ENCODE results near the gene KCNJ14.

- TF ChIP-seq EZH2 (IDR thresholded peaks at IDR 0.05; ENCODE audit: borderline replicate concordance, insufficient read depth, low read length, poor library complexity, severe bottlenecking): no peak
- no peak for TF ChIP-seq CTCF (IDR thresholded peaks at IDR 0.05; ENCODE audit: poor library complexity, severe bottlenecking)
- no peak for TF ChIP-seq REST (IDR thresholded peaks at IDR 0.05; ENCODE audit: borderline replicate concordance)
- no peak for TF ChIP-seq MXI1 (conservative IDR thresholded peaks at IDR 0.05; ENCODE audit: poor library complexity, severe bottlenecking)
- no peak for TF ChIP-seq POLR2AphosphoS5 (IDR thresholded peaks at IDR 0.05)
- no peak for TF ChIP-seq TAF1 (IDR thresholded peaks at IDR 0.05; ENCODE audit: low read depth)
- no peak for TF ChIP-seq RAD21 (conservative IDR thresholded peaks at IDR 0.05)
Measured at GRCh38 chr19:48444936-48445200, 10.5 kb upstream of the KCNJ14 start.
